ENCODE measurements around the gene HYCC1.

Gene HYCC1

DNA sequence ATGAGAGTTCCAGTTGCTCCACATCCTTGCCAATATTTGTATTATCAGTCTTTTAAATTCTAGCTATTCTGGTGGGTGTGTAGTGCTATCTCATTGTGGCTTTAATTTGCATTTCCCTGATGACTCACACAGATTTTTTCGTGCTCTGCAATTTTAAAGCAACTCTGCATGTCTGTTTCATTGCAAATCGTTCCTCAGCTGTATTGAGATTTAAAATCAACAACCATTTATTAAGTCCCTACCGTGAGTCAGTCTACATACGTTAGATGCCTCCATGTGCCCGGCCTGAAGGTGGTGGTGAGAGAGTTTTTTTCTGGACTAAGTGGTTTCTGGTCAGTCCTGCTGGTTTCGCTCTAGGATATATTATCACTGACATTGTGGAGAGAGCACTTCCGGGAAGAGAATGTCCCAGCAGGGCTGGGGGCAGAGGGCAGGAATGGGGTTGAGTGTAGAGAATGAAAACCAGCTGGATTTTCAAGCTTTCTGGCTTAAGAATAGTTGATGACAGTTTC is 8.4 kb upstream of the HYCC1 start:
- no peak overlapping the region for H2BK12ac ChIP-seq (ENCODE audit: low read length)
- H4K91ac ChIP-seq (ENCODE audit: low read depth, low read length, poor library complexity) = no peak overlapping the region
- H3K9ac ChIP-seq (ENCODE audit: low read depth, low read length, poor library complexity) = no peak overlapping the region
- no peak overlapping the region for H2BK5ac ChIP-seq (ENCODE audit: low read length)
- no peak overlapping the region for H3K27ac ChIP-seq (replicated peaks; ENCODE audit: low read length)
- H3K9me3 ChIP-seq (replicated peaks in 1 of 2; ENCODE audit: control insufficient read depth in 2 of 2, insufficient read depth in 1 of 2, low read depth in 1 of 2, low read length in 2 of 2) = no peaks in the 10 kb centered on the region
- no peak overlapping the region for H3K18ac ChIP-seq (ENCODE audit: low read length)
- no peaks in the 10 kb centered on the region for H3K36me3 ChIP-seq (replicated peaks in 1 of 2; ENCODE audit: control insufficient read depth in 2 of 2, insufficient read depth in 2 of 2, low read length in 2 of 2)
- H3K79me1 ChIP-seq (ENCODE audit: low read depth, low read length) = no peaks in the 10 kb centered on the region
- no peak for DNase-seq (ENCODE audit: low spot score)
- WGBS, 2 donors (ENCODE audit: extremely low coverage in 2 of 2, insufficient read length in 2 of 2, insufficient replicate concordance in 1 of 2) = no CpG with 5 or more reads among the region's 7 CpGs
- no peak overlapping the region for H3K4me3 ChIP-seq (ENCODE audit: low read length in 2 of 2)
- no peak overlapping the region for H3K23ac ChIP-seq (ENCODE audit: low read depth, low read length, poor library complexity)
- no peak overlapping the region for H3K4ac ChIP-seq (ENCODE audit: low read length)
- H2BK120ac ChIP-seq (ENCODE audit: low read depth, low read length) = no peak overlapping the region
- H2AFZ ChIP-seq (ENCODE audit: low read length) = peak overlapping the region; percentile 57
- H4K8ac ChIP-seq (ENCODE audit: low read depth, low read length) = no peak overlapping the region
- no peaks in the 10 kb centered on the region for H3K27me3 ChIP-seq (ENCODE audit: control insufficient read depth in 3 of 3, insufficient read depth in 3 of 3, low read depth in 1 of 3, low read length in 3 of 3)
- no peak overlapping the region for H3K14ac ChIP-seq (ENCODE audit: low read length)
- no peak overlapping the region for H3K4me2 ChIP-seq (ENCODE audit: insufficient read depth, low read length, poor library complexity, severe bottlenecking)
- peaks cover 5 to 11% of the 10 kb centered on the region in 2 donors for H3K4me1 ChIP-seq (ENCODE audit: control insufficient read depth in 2 of 2, insufficient read depth in 1 of 2, low read depth in 1 of 2, low read length in 2 of 2)
- no peak overlapping the region for H2AK5ac ChIP-seq (ENCODE audit: low read depth, low read length)
- no peak overlapping the region for H2BK15ac ChIP-seq (ENCODE audit: low read length)

DNA sequence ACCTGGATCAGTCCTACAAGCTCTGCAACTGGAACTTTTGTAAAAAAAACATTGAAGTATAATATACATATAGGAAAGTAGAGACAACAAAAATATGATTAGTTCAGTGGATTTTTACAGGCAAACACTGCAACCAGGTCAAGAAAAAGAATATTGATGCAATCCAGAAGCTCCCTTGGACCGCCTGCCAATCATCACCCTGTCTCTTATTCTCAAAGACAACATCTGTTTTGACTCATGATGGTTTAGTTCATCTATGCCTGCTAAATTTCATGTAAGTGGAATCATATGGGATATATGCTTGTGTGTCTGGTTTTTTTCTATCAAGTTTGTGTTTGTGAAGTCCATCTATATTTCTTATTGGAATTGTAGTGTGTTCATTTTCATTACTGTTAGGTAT is 7.7 kb upstream of the HYCC1 start:
- Histone ChIP-seq H3K18ac (ENCODE audit: low read length) (no peak overlapping the region), H3K4me1 (ENCODE audit: control insufficient read depth in 2 of 2, insufficient read depth in 1 of 2, low read depth in 1 of 2, low read length in 2 of 2) (peaks cover 7 to 11% of the 10 kb centered on the region in 2 donors), H2AK5ac (ENCODE audit: low read depth, low read length) (no peak overlapping the region), H2BK12ac (ENCODE audit: low read length) (no peak overlapping the region), H2BK15ac (ENCODE audit: low read length) (no peak overlapping the region), H3K79me1 (ENCODE audit: low read depth, low read length) (no peaks in the 10 kb centered on the region), H4K8ac (ENCODE audit: low read depth, low read length) (no peak overlapping the region), H4K91ac (ENCODE audit: low read depth, low read length, poor library complexity) (no peak overlapping the region), H3K14ac (ENCODE audit: low read length) (no peak overlapping the region), H3K27ac (replicated peaks; ENCODE audit: low read length) (no peak overlapping the region), H2AFZ (ENCODE audit: low read length) (no peak overlapping the region), H3K4me3 (ENCODE audit: low read length in 2 of 2) (no peak overlapping the region), H3K36me3 (replicated peaks in 1 of 2; ENCODE audit: control insufficient read depth in 2 of 2, insufficient read depth in 2 of 2, low read length in 2 of 2) (no peaks in the 10 kb centered on the region), H3K27me3 (ENCODE audit: control insufficient read depth in 3 of 3, insufficient read depth in 3 of 3, low read depth in 1 of 3, low read length in 3 of 3) (no peaks in the 10 kb centered on the region), H3K23ac (ENCODE audit: low read depth, low read length, poor library complexity) (no peak overlapping the region), H2BK120ac (ENCODE audit: low read depth, low read length) (no peak overlapping the region), H3K9ac (ENCODE audit: low read depth, low read length, poor library complexity) (no peak overlapping the region), H3K9me3 (replicated peaks in 1 of 2; ENCODE audit: control insufficient read depth in 2 of 2, insufficient read depth in 1 of 2, low read depth in 1 of 2, low read length in 2 of 2) (no peaks in the 10 kb centered on the region), H3K4me2 (ENCODE audit: insufficient read depth, low read length, poor library complexity, severe bottlenecking) (no peak overlapping the region), H2BK5ac (ENCODE audit: low read length) (no peak overlapping the region), H3K4ac (ENCODE audit: low read length) (no peak overlapping the region)
- WGBS, 2 donors (ENCODE audit: extremely low coverage in 2 of 2, insufficient read length in 2 of 2, insufficient replicate concordance in 1 of 2) = no CpG with 5 or more reads among the region's 1 CpG
- no peak for DNase-seq (ENCODE audit: low spot score)

DNA sequence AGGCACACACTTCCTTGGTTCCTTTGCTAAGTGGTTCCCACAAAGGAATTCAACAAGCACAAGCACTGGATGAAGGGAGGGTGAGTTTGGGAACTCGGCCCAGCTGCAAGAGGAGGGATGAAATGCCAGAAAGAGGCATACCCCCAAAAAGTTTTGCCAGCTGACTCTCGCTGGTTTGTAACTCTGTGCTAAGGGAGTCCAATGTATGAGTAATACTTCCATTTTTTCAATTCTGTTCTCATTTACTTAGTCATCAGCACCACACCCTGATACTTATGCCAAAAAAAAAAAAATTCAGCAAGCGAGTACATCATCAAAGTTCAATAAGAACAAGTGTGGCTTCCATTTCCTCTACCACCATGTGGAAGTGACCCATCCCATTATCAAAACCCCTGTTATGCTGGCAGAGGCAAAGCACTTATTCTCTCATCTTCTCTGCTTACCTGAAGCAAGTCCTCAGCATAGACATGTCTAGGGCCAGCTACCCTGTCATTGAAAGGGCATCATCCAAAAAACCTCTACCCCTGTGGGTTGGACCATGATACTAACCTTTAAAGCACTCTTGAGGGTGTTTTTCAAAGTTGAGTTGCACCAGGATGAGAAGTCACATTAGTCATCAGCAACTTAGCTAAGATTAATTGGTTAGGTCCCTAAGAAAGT is 6.9 kb upstream of the HYCC1 start:
- Histone ChIP-seq H3K9ac (ENCODE audit: low read depth, low read length, poor library complexity) (no peak overlapping the region), H3K14ac (ENCODE audit: low read length) (no peak overlapping the region), H3K4ac (ENCODE audit: low read length) (no peak overlapping the region), H4K91ac (ENCODE audit: low read depth, low read length, poor library complexity) (no peak overlapping the region), H2BK5ac (ENCODE audit: low read length) (no peak overlapping the region), H2BK120ac (ENCODE audit: low read depth, low read length) (no peak overlapping the region), H2BK15ac (ENCODE audit: low read length) (no peak overlapping the region), H3K4me2 (ENCODE audit: insufficient read depth, low read length, poor library complexity, severe bottlenecking) (no peak overlapping the region), H4K8ac (ENCODE audit: low read depth, low read length) (no peak overlapping the region), H3K27ac (replicated peaks; ENCODE audit: low read length) (no peak overlapping the region), H3K27me3 (ENCODE audit: control insufficient read depth in 3 of 3, insufficient read depth in 3 of 3, low read depth in 1 of 3, low read length in 3 of 3) (no peaks in the 10 kb centered on the region), H2AFZ (ENCODE audit: low read length) (no peak overlapping the region), H3K36me3 (replicated peaks in 1 of 2; ENCODE audit: control insufficient read depth in 2 of 2, insufficient read depth in 2 of 2, low read length in 2 of 2) (no peaks in the 10 kb centered on the region), H3K4me1 (ENCODE audit: control insufficient read depth in 2 of 2, insufficient read depth in 1 of 2, low read depth in 1 of 2, low read length in 2 of 2) (peaks cover 7 to 11% of the 10 kb centered on the region in 2 donors), H3K18ac (ENCODE audit: low read length) (no peak overlapping the region), H3K9me3 (replicated peaks in 1 of 2; ENCODE audit: control insufficient read depth in 2 of 2, insufficient read depth in 1 of 2, low read depth in 1 of 2, low read length in 2 of 2) (no peaks in the 10 kb centered on the region), H3K79me1 (ENCODE audit: low read depth, low read length) (no peaks in the 10 kb centered on the region), H3K23ac (ENCODE audit: low read depth, low read length, poor library complexity) (no peak overlapping the region), H2BK12ac (ENCODE audit: low read length) (no peak overlapping the region), H2AK5ac (ENCODE audit: low read depth, low read length) (no peak overlapping the region), H3K4me3 (ENCODE audit: low read length in 2 of 2) (no peak overlapping the region)
- DNase-seq (ENCODE audit: low spot score) = no peak
- no CpG with 5 or more reads among the region's 3 CpGs for WGBS, 2 donors (ENCODE audit: extremely low coverage in 2 of 2, insufficient read length in 2 of 2, insufficient replicate concordance in 1 of 2)

DNA sequence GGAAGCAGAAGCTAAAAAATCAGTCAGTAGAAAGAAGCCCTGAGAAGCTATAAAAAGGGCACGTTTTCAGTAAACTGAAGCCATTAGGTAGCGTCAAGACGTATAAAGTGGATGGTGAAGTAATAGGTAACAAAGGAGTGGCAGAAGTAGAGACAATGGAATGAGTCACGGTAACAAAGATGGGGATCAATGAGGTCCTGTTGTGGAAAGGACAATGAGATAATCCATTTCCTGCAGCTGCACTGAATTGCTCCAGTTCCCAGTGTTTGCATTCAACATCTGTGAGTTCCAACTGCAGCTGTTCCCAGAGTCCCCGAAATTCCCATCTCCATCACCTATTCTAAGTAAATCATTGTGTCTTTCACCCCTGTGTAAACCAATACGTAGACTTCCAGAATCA is 4.8 kb upstream of the HYCC1 start:
- no peaks in the 10 kb centered on the region for H3K79me1 ChIP-seq (ENCODE audit: low read depth, low read length)
- no peak overlapping the region for H2BK15ac ChIP-seq (ENCODE audit: low read length)
- no peak overlapping the region for H2BK12ac ChIP-seq (ENCODE audit: low read length)
- no peak overlapping the region for H2BK120ac ChIP-seq (ENCODE audit: low read depth, low read length)
- peak; percentile 12 for DNase-seq (ENCODE audit: low spot score)
- H3K36me3 ChIP-seq (replicated peaks in 1 of 2; ENCODE audit: control insufficient read depth in 2 of 2, insufficient read depth in 2 of 2, low read length in 2 of 2) = no peaks in the 10 kb centered on the region
- H3K4me2 ChIP-seq (ENCODE audit: insufficient read depth, low read length, poor library complexity, severe bottlenecking) = no peak overlapping the region
- H4K8ac ChIP-seq (ENCODE audit: low read depth, low read length) = no peak overlapping the region
- no peak overlapping the region for H3K27ac ChIP-seq (replicated peaks; ENCODE audit: low read length)
- WGBS, 2 donors (ENCODE audit: extremely low coverage in 2 of 2, insufficient read length in 2 of 2, insufficient replicate concordance in 1 of 2) = no CpG with 5 or more reads among the region's 6 CpGs
- H2AFZ ChIP-seq (ENCODE audit: low read length) = peak overlapping the region; percentile 63
- no peak overlapping the region for H2AK5ac ChIP-seq (ENCODE audit: low read depth, low read length)
- no peaks in the 10 kb centered on the region for H3K9me3 ChIP-seq (replicated peaks in 1 of 2; ENCODE audit: control insufficient read depth in 2 of 2, insufficient read depth in 1 of 2, low read depth in 1 of 2, low read length in 2 of 2)
- no peak overlapping the region for H2BK5ac ChIP-seq (ENCODE audit: low read length)
- no peak overlapping the region for H3K9ac ChIP-seq (ENCODE audit: low read depth, low read length, poor library complexity)
- H3K23ac ChIP-seq (ENCODE audit: low read depth, low read length, poor library complexity) = no peak overlapping the region
- no peaks in the 10 kb centered on the region for H3K27me3 ChIP-seq (ENCODE audit: control insufficient read depth in 3 of 3, insufficient read depth in 3 of 3, low read depth in 1 of 3, low read length in 3 of 3)
- H4K91ac ChIP-seq (ENCODE audit: low read depth, low read length, poor library complexity) = no peak overlapping the region
- H3K14ac ChIP-seq (ENCODE audit: low read length) = no peak overlapping the region
- peaks cover 7 to 11% of the 10 kb centered on the region in 2 donors for H3K4me1 ChIP-seq (ENCODE audit: control insufficient read depth in 2 of 2, insufficient read depth in 1 of 2, low read depth in 1 of 2, low read length in 2 of 2)
- no peak overlapping the region for H3K4ac ChIP-seq (ENCODE audit: low read length)
- H3K18ac ChIP-seq (ENCODE audit: low read length) = no peak overlapping the region
- no peak overlapping the region for H3K4me3 ChIP-seq (ENCODE audit: low read length in 2 of 2)

Data from neuronal stem cell (in vitro differentiated cells).